ENCODE measurements around the gene TRAK1.

Gene TRAK1

DNA sequence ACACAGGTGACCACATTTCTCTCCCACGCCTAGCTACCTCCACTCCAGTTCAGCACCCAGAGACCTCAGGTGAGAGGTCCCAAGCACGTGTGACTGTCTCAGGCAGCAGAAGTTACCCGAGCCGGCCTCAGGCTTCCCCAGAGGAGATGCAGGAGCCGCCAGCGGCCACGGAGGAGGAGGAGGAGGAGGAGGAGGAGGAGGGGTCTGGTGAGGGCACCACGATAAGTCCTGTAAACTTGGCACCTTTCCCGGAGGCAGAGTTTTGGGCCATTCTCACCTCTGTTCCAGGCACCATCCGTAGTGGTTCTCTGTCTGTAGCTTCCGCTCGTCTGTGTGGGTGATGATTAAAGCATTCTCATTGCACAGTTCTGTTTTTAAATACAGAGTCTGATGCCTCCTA lies 118.8 kb downstream of the TRAK1 start:
- DNase-seq (ENCODE audit: low spot score), result no peak
- in situ Hi-C loops (cut with MboI; ENCODE audit: low sequenced_read_pairs, unreplicated experiment), result no loop called here
- TF ChIP-seq, protein P1, sequence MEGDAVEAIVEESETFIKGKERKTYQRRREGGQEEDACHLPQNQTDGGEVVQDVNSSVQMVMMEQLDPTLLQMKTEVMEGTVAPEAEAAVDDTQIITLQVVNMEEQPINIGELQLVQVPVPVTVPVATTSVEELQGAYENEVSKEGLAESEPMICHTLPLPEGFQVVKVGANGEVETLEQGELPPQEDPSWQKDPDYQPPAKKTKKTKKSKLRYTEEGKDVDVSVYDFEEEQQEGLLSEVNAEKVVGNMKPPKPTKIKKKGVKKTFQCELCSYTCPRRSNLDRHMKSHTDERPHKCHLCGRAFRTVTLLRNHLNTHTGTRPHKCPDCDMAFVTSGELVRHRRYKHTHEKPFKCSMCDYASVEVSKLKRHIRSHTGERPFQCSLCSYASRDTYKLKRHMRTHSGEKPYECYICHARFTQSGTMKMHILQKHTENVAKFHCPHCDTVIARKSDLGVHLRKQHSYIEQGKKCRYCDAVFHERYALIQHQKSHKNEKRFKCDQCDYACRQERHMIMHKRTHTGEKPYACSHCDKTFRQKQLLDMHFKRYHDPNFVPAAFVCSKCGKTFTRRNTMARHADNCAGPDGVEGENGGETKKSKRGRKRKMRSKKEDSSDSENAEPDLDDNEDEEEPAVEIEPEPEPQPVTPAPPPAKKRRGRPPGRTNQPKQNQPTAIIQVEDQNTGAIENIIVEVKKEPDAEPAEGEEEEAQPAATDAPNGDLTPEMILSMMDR (IDR thresholded peaks at IDR 0.05; ENCODE audit: borderline replicate concordance, control extremely low read depth, extremely low read depth, insufficient read depth, missing control alignments), result no peak

DNA sequence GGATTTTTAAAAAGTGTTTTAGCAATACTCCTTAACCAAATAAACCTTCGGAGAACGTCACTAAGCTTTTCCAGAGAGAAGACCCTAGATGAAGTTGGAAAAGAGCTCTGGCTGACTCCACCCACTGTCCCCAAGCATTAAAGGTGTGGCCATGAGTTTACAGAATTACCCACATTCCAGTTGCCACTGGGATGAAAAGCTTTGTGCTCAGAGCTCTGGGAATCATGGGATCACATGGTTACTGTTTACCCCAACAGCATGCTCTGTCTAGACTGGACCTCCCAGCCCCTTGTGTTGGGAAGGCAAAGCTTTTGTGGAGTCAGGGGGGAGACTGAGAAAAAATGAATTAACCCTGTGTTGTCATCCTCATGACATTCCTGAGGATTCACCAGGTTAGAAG lies 119.6 kb downstream of the TRAK1 start:
- TF ChIP-seq, protein P1 (IDR thresholded peaks at IDR 0.05; ENCODE audit: borderline replicate concordance, control extremely low read depth, extremely low read depth, insufficient read depth, missing control alignments), result no peak
- no peak for DNase-seq (ENCODE audit: low spot score)
- in situ Hi-C loops (cut with MboI; ENCODE audit: low sequenced_read_pairs, unreplicated experiment), result no loop called here

DNA sequence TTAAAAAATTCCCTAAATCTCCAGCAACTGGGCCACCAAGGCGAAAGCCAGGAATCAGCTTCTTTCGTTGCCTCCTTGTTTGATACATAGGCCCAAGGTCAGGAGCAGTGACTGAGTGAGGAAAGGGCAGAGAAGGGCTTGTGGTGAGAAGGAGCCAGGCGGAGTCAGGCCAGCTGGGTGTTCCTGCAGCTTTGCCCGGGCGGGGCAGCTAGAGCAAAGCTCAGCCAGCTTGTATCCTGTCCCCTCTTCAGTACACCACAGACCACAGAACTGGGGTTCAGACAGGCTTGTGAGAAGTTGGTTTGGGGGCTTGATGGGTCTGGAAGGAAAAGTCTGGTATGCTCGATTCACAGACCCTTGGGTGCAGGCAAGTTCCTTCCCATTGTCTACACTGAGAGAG lies 122.3 kb downstream of the TRAK1 start:
- DNase-seq (ENCODE audit: low spot score), result no peak
- in situ Hi-C loops (cut with MboI; ENCODE audit: low sequenced_read_pairs, unreplicated experiment), result no loop called here
- TF ChIP-seq, protein P1 (IDR thresholded peaks at IDR 0.05; ENCODE audit: borderline replicate concordance, control extremely low read depth, extremely low read depth, insufficient read depth, missing control alignments), result no peak

DNA sequence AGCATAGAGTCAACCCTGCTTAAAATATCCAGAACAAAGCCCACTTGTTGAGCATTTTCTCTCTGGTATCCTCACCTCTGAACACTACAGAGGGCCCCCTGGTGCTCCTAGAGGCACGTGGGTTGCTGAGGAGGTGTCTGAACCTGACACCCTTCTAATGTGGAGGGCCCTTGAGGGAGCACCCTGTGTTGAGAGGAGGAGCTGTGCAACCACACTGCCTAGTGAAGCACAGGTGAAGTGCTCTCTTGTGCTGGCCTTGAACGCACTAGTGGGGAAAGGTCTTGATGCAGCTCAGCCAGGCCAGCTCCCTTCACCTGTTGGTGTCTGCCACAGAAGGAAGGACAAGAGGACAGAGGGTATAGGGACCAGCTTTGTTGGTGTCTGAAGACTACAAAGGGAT lies 122.9 kb downstream of the TRAK1 start:
- in situ Hi-C loops (cut with MboI; ENCODE audit: low sequenced_read_pairs, unreplicated experiment), result no loop called here
- no peak for DNase-seq (ENCODE audit: low spot score)
- TF ChIP-seq, protein P1 (IDR thresholded peaks at IDR 0.05; ENCODE audit: borderline replicate concordance, control extremely low read depth, extremely low read depth, insufficient read depth, missing control alignments), result no peak

DNA sequence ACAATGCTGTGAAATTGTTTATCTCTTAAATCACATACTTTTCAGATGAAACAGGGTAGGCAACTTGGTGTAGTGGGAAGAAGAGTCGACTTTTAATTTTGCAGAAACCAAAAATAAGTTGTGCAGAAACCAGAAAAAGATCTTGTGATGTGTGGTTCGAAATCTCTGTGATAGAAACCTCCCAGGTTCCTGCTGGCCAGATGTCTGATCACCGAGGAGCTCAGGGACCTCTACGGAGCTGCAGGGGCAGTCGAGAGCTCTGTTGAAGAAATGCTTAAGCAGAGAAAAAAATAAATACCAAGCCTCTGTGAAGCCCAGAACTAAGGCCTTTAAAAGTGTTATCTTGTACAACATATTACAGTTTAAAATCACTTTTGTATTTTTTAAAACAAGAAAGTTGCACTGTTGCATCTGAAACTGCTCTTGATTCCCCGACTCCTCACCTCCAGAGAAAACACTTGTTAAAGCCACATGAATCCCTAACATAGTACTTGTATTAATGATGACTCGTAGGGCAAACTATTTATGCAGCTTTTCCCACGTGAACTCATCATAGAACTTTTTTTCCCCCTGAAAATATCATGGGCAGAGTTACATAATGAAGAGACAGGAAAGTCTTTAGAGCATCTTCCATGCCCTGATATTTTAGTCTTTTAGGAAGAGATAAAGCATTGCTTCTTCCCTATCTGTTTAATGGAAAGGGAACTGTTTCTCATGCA lies 123.6 kb downstream of the TRAK1 start:
- TF ChIP-seq, protein P1 (IDR thresholded peaks at IDR 0.05; ENCODE audit: borderline replicate concordance, control extremely low read depth, extremely low read depth, insufficient read depth, missing control alignments), result no peak
- DNase-seq (ENCODE audit: low spot score), result peak; percentile 65
- in situ Hi-C loops (cut with MboI; ENCODE audit: low sequenced_read_pairs, unreplicated experiment), result loop anchor here (5.0 kb wide), 1 partner anchor 97 kb away; no protein-coding TSS in a partner anchor

DNA sequence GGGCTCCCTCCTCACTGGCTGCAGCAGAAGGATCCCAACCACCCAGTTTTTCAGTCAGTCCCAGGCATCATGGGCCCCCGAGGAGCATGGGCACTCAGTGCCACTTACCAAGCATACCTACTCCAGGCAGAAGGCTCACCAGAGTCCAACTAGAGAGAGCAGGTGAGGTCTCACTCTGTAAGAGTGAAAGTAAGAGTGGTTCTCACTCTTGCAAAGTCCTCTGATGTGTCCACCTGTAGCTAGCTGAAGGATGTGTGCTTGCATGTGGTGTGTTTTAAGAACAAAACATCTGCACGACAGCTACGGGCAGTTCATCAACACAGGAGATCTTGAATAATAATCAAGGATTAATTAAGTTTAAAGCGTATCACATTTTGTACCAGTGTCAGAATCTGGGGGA lies 125.1 kb downstream of the TRAK1 start:
- TF ChIP-seq, protein P1 (IDR thresholded peaks at IDR 0.05; ENCODE audit: borderline replicate concordance, control extremely low read depth, extremely low read depth, insufficient read depth, missing control alignments), result no peak
- DNase-seq (ENCODE audit: low spot score), result no peak
- in situ Hi-C loops (cut with MboI; ENCODE audit: low sequenced_read_pairs, unreplicated experiment), result loop anchor here (5.0 kb wide), 1 partner anchor 99 kb away; no protein-coding TSS in a partner anchor

Measured in GM13976 (cell line).